ENCODE measurements around the gene EPHB1. TPM values are rescaled to one million over a fixed set of nuclear protein-coding genes. Genes with fewer than 3 reads are reported as not detected.

Gene EPHB1
- total RNA-seq, 1 experiment from 2014 or later, result 0.11 TPM

DNA sequence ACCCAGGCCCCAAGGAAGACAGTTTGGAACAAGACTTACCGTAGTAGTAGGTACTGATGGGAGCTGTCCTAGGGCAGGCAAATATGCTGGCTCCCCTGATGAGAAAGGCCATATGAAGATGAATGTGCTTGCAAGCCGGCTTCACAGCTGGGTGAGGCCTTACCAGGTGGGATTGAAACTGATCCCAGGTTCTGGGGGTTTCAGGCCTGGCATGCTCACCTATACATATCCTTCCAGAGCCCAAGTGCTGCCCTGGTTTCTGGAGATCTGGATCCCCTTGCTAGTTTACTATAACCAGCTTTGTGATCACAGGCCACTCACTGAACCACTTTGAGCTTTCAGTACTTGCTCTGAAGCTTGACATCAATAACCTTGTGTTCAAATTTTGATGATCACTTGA, 274.3 kb downstream of the EPHB1 start:
- ChIA-PET POLR2A (ENCODE audit: low non-redundant PET) (no interaction called here), CTCF (no interaction called here)

DNA sequence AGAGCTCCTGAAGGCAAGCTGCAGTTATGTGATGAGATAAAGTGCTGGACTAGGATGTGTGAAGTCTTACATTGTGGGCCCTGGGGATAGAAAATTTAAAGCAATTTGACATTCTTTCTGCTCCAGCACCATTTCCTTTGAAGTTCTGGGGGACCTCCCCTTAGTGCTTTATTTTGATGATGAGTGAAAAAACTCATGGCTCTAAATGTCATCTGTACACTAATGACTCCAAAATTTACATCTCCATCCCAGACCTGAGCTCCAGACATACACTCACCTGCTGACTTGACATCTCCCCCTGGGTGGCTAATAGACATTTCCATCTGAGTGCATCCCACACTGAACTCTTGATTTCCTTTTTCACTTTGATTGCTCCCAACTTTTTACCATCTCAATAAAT, 276.4 kb downstream of the EPHB1 start:
- no peaks in the 10 kb centered on the region for H3K27me3 ChIP-seq (replicated peaks; ENCODE audit: insufficient read depth, low read depth, low read length, poor library complexity)
- DNase-seq (ENCODE audit: low spot score), result no peak
- no peak overlapping the region for H3K4me3 ChIP-seq (ENCODE audit: low read depth, low read length, poor library complexity, severe bottlenecking)
- H3K4me1 ChIP-seq (ENCODE audit: insufficient read depth, low read length, poor library complexity, severe bottlenecking), result no peaks in the 10 kb centered on the region
- TF ChIP-seq CTCF (conservative IDR thresholded peaks at IDR 0.05; ENCODE audit: low read depth, low read length), result no peak
- TF ChIP-seq EZH2 (IDR thresholded peaks at IDR 0.05; ENCODE audit: borderline replicate concordance, low read depth, low read length, poor library complexity, severe bottlenecking), result no peak
- intact Hi-C loops (cut with micrococcal nuclease; ENCODE audit: unreplicated experiment), result no loop called here
- ChIA-PET CTCF (no interaction called here), POLR2A (ENCODE audit: low non-redundant PET) (no interaction called here)
- no peaks in the 10 kb centered on the region for H3K9me3 ChIP-seq (ENCODE audit: low read depth, low read length, poor library complexity, severe bottlenecking)
- BruUV-seq (replicated peaks), result no TSS peak
- H3K36me3 ChIP-seq (ENCODE audit: insufficient read depth, low read length, poor library complexity, severe bottlenecking), result no peaks in the 10 kb centered on the region
- H3K27ac ChIP-seq (ENCODE audit: low read depth, low read length, poor library complexity, severe bottlenecking), result no peak overlapping the region

More for the DNA sequence above, 274.3 kb downstream of the EPHB1 start:
- intact Hi-C loops (cut with micrococcal nuclease; ENCODE audit: unreplicated experiment), result no loop called here
- no peak overlapping the region for H3K4me3 ChIP-seq (ENCODE audit: low read depth, low read length, poor library complexity, severe bottlenecking)
- no peak for DNase-seq (ENCODE audit: low spot score)
- TF ChIP-seq CTCF (conservative IDR thresholded peaks at IDR 0.05; ENCODE audit: low read depth, low read length), result no peak
- no peak for TF ChIP-seq EZH2 (IDR thresholded peaks at IDR 0.05; ENCODE audit: borderline replicate concordance, low read depth, low read length, poor library complexity, severe bottlenecking)
- H3K36me3 ChIP-seq (ENCODE audit: insufficient read depth, low read length, poor library complexity, severe bottlenecking), result no peaks in the 10 kb centered on the region
- H3K27ac ChIP-seq (ENCODE audit: low read depth, low read length, poor library complexity, severe bottlenecking), result no peak overlapping the region
- BruUV-seq (replicated peaks), result no TSS peak
- H3K9me3 ChIP-seq (ENCODE audit: low read depth, low read length, poor library complexity, severe bottlenecking), result no peaks in the 10 kb centered on the region
- H3K27me3 ChIP-seq (replicated peaks; ENCODE audit: insufficient read depth, low read depth, low read length, poor library complexity), result no peaks in the 10 kb centered on the region
- no peaks in the 10 kb centered on the region for H3K4me1 ChIP-seq (ENCODE audit: insufficient read depth, low read length, poor library complexity, severe bottlenecking)

- no peak for TF ChIP-seq EZH2 (IDR thresholded peaks at IDR 0.05; ENCODE audit: borderline replicate concordance, low read depth, low read length, poor library complexity, severe bottlenecking)
- TF ChIP-seq CTCF (conservative IDR thresholded peaks at IDR 0.05; ENCODE audit: low read depth, low read length), result no peak
- Histone ChIP-seq H3K4me1 (ENCODE audit: insufficient read depth, low read length, poor library complexity, severe bottlenecking) (no peaks in the 10 kb centered on the region), H3K9me3 (ENCODE audit: low read depth, low read length, poor library complexity, severe bottlenecking) (no peaks in the 10 kb centered on the region), H3K4me3 (ENCODE audit: low read depth, low read length, poor library complexity, severe bottlenecking) (no peak overlapping the region), H3K27me3 (replicated peaks; ENCODE audit: insufficient read depth, low read depth, low read length, poor library complexity) (no peaks in the 10 kb centered on the region), H3K27ac (ENCODE audit: low read depth, low read length, poor library complexity, severe bottlenecking) (no peak overlapping the region), H3K36me3 (ENCODE audit: insufficient read depth, low read length, poor library complexity, severe bottlenecking) (no peaks in the 10 kb centered on the region)
- ChIA-PET POLR2A (ENCODE audit: low non-redundant PET) (no interaction called here), CTCF (no interaction called here)
- DNase-seq (ENCODE audit: low spot score), result no peak
- intact Hi-C loops (cut with micrococcal nuclease; ENCODE audit: unreplicated experiment), result no loop called here
- no TSS peak for BruUV-seq (replicated peaks)
These were observed 277.4 kb downstream of the EPHB1 start for GRCh38 chr3:135072431-135072830.

Measured in A673 (cell line).